NT2/D1 (cell line): ENCODE data around the gene TNFRSF12A.

ENCODE experiments used
- SUZ12 ChIP-seq: IDR thresholded peaks from 2 replicates; pipeline ENCODE4 v1.6.1; 2011; ENCODE audit not compliant: insufficient read length, insufficient read depth; ENCODE audit errors: extremely low read depth
- ZNF274 ChIP-seq: IDR thresholded peaks from 2 replicates; pipeline ENCODE4 v1.6.1; 2011; ENCODE audit warnings: mild to moderate bottlenecking, low read depth, low read length

GRCh38 chr16:3007957-3008689 lies 12.0 kb upstream of the TNFRSF12A start:
- TF ChIP-seq ZNF274 (no peak), SUZ12 (no peak)
